Measurements from ENCODE around the gene PPIP5K2. TPM values are rescaled to one million over a fixed set of nuclear protein-coding genes. Genes with fewer than 3 reads are reported as not detected.

PPIP5K2 gene
- total and polyA plus RNA-seq, 2 donors (not counting 3 experiments of a cell fraction or from before 2014, with no cell fraction given), result 20.8 to 69.4 TPM

DNA sequence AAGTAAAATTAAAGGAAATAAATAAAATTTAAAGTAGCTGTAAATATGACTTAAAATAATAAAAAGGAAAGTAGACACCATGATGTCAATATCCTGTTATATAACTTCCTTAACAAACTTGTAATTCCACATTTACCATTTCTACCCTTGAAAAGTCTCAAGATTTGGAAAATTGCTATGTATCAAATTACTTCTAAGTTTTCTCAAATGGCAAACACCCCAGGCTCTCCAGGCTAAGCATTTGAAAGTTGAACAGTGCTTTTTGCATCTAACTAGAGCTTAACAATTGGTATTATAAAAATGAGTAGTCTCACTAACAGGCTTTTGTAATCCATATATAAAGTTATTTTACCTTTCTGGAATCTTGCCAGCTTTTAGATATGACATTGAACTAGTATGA is 97.0 kb downstream of the PPIP5K2 start:
- CTCF ChIA-PET, result interaction anchor here (0.8 to 4.8 kb wide), 9 partner anchors 8 to 257 kb away, joined by 3 to 40 read pairs (median 3); partner anchors contain the start of genes GIN1 and PPIP5K2

DNA sequence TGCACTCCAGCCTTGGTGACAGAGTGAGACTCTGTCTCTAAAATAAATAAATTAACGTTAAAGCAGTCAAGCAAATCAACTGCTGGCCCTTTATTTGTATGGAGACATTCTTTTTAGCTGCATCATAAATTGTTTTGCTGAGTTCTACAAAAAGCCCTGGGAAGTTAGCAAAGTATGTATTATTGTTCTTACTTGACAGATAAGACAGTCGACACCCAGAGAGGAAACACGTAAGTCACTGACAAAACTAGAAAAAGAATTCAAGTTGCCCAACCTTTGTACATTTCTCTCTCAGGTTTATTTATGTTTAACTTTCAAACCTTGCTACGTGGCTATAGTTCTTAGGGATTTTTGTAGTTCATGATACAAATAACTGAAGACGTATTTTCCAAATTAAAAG is 98.1 kb downstream of the PPIP5K2 start:
- Histone ChIP-seq H3K36me3 (ENCODE audit: control insufficient read depth in 2 of 2, extremely low read depth in 1 of 2, insufficient read depth in 2 of 2, low read length in 2 of 2) (no peaks in the 10 kb centered on the region), H3K9me3 (replicated peaks; ENCODE audit: control insufficient read depth, insufficient read depth, low read length) (no peaks in the 10 kb centered on the region), H3K4me2 (ENCODE audit: insufficient read depth, low read length) (peak overlapping the region; percentile 45), H3K4me3 (replicated peaks in 1 of 3; ENCODE audit: insufficient read depth in 1 of 3, low read depth in 1 of 3, low read length in 3 of 3) (no peak overlapping the region), H3K9ac (replicated peaks; ENCODE audit: extremely low read depth, insufficient read depth, low read length) (peak overlapping the region; percentile 33), H3K9me1 (replicated peaks; ENCODE audit: control insufficient read depth, extremely low read depth, insufficient read depth, low read length) (no peaks in the 10 kb centered on the region), H3K79me2 (ENCODE audit: control insufficient read depth, insufficient read depth, low read length) (no peaks in the 10 kb centered on the region), H2AFZ (ENCODE audit: low read depth, low read length) (no peak overlapping the region), H3K4me1 (ENCODE audit: control insufficient read depth, extremely low read depth, insufficient read depth, low read length) (peaks cover 30% of the 10 kb centered on the region), H3K27me3 (ENCODE audit: control insufficient read depth in 2 of 2, insufficient read depth in 2 of 2, low read length in 2 of 2) (no peaks in the 10 kb centered on the region), H4K20me1 (replicated peaks; ENCODE audit: control insufficient read depth, extremely low read depth, insufficient read depth, low read length) (no peaks in the 10 kb centered on the region), H3K27ac (ENCODE audit: insufficient read depth, low read depth, low read length) (peak overlapping the region; percentile 65)
- peak; percentile 81 for DNase-seq (ENCODE audit: low read depth, low spot score)
- ChIA-PET CTCF (interaction anchor here (0.6 to 3.0 kb wide), 6 partner anchors 11 to 682 kb away, joined by 3 to 16 read pairs (median 3); partner anchors contain the start of genes GIN1 and PPIP5K2), POLR2A (no interaction called here)
- intact Hi-C loops (cut with micrococcal nuclease) (loop anchor here (1.0 to 5.0 kb wide), 2 partner anchors 10 to 66 kb away; no protein-coding TSS in a partner anchor), dilution Hi-C loops (cut with MboI; ENCODE audit: extremely low pct_ligation_motif_present, low sequenced_read_pairs) (no loop called here)
- no TSS peak for BruUV-seq (replicated peaks)
- no peak for TF ChIP-seq POLR2A (IDR thresholded peaks at IDR 0.05; ENCODE audit: low read depth, low read length)
- TF ChIP-seq POLR2AphosphoS5 (IDR thresholded peaks at IDR 0.05; ENCODE audit: insufficient read depth, low read depth, low read length), result peak; percentile 16
- TF ChIP-seq, protein P1, sequence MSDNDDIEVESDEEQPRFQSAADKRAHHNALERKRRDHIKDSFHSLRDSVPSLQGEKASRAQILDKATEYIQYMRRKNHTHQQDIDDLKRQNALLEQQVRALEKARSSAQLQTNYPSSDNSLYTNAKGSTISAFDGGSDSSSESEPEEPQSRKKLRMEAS (IDR thresholded peaks at IDR 0.05; ENCODE audit: insufficient read depth, insufficient read length), result no peak
- TF ChIP-seq JUN (IDR thresholded peaks at IDR 0.05; ENCODE audit: borderline replicate concordance, insufficient read depth, insufficient read length, low read depth), result peak; percentile 26
- TF ChIP-seq FOS (IDR thresholded peaks at IDR 0.05; ENCODE audit: borderline replicate concordance, insufficient read depth, low read length), result peak; percentile 31
- TF ChIP-seq EZH2 (IDR thresholded peaks at IDR 0.05; ENCODE audit: borderline replicate concordance, low read depth, low read length, severe bottlenecking), result no peak
- peak; percentile 36 for TF ChIP-seq GATA2 (IDR thresholded peaks at IDR 0.05; ENCODE audit: insufficient read depth, insufficient read length, low read depth, low read length)
- TF ChIP-seq, protein P2, sequence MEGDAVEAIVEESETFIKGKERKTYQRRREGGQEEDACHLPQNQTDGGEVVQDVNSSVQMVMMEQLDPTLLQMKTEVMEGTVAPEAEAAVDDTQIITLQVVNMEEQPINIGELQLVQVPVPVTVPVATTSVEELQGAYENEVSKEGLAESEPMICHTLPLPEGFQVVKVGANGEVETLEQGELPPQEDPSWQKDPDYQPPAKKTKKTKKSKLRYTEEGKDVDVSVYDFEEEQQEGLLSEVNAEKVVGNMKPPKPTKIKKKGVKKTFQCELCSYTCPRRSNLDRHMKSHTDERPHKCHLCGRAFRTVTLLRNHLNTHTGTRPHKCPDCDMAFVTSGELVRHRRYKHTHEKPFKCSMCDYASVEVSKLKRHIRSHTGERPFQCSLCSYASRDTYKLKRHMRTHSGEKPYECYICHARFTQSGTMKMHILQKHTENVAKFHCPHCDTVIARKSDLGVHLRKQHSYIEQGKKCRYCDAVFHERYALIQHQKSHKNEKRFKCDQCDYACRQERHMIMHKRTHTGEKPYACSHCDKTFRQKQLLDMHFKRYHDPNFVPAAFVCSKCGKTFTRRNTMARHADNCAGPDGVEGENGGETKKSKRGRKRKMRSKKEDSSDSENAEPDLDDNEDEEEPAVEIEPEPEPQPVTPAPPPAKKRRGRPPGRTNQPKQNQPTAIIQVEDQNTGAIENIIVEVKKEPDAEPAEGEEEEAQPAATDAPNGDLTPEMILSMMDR (IDR thresholded peaks at IDR 0.05; ENCODE audit: extremely low read depth in 1 of 2, insufficient read depth in 1 of 2, low read depth in 1 of 2, low read length in 2 of 2), result no peak
- no peak for TF ChIP-seq MYC (IDR thresholded peaks at IDR 0.05; ENCODE audit: low read depth, low read length)
- FAIRE-seq, result peak; percentile 8

More for the DNA sequence above, 97.0 kb downstream of the PPIP5K2 start:
- peak overlapping the region; percentile 48 for H3K4me2 ChIP-seq (ENCODE audit: insufficient read depth, low read length)
- no peaks in the 10 kb centered on the region for H3K36me3 ChIP-seq (ENCODE audit: control insufficient read depth in 2 of 2, extremely low read depth in 1 of 2, insufficient read depth in 2 of 2, low read length in 2 of 2)
- TF ChIP-seq POLR2A (IDR thresholded peaks at IDR 0.05; ENCODE audit: low read depth, low read length) (no peak), FOS (IDR thresholded peaks at IDR 0.05; ENCODE audit: borderline replicate concordance, insufficient read depth, low read length) (peak; percentile 5)
- no peaks in the 10 kb centered on the region for H4K20me1 ChIP-seq (replicated peaks; ENCODE audit: control insufficient read depth, extremely low read depth, insufficient read depth, low read length)
- DNase-seq (ENCODE audit: low read depth, low spot score) (peak; percentile 42), FAIRE-seq (no peak)
- peak overlapping the region; percentile 30 for H3K9ac ChIP-seq (replicated peaks; ENCODE audit: extremely low read depth, insufficient read depth, low read length)
- H3K27ac ChIP-seq (ENCODE audit: insufficient read depth, low read depth, low read length), result peak overlapping the region; percentile 40
- peaks cover 30% of the 10 kb centered on the region for H3K4me1 ChIP-seq (ENCODE audit: control insufficient read depth, extremely low read depth, insufficient read depth, low read length)
- H2AFZ ChIP-seq (ENCODE audit: low read depth, low read length), result no peak overlapping the region
- no peaks in the 10 kb centered on the region for H3K27me3 ChIP-seq (ENCODE audit: control insufficient read depth in 2 of 2, insufficient read depth in 2 of 2, low read length in 2 of 2)
- no peak overlapping the region for H3K4me3 ChIP-seq (replicated peaks in 1 of 3; ENCODE audit: insufficient read depth in 1 of 3, low read depth in 1 of 3, low read length in 3 of 3)
- dilution Hi-C loops (cut with MboI; ENCODE audit: extremely low pct_ligation_motif_present, low sequenced_read_pairs) (no loop called here), intact Hi-C loops (cut with micrococcal nuclease) (loop anchor here (5.0 kb wide), 1 partner anchor 65 kb away; no protein-coding TSS in a partner anchor)
- no peaks in the 10 kb centered on the region for H3K9me3 ChIP-seq (replicated peaks; ENCODE audit: control insufficient read depth, insufficient read depth, low read length)
- POLR2A ChIA-PET, result no interaction called here
- no peaks in the 10 kb centered on the region for H3K9me1 ChIP-seq (replicated peaks; ENCODE audit: control insufficient read depth, extremely low read depth, insufficient read depth, low read length)
- BruUV-seq (replicated peaks), result no TSS peak
- no peaks in the 10 kb centered on the region for H3K79me2 ChIP-seq (ENCODE audit: control insufficient read depth, insufficient read depth, low read length)
